ENCODE results near the gene KRTAP2-2. TPM values are rescaled to one million over a fixed set of nuclear protein-coding genes. Genes with fewer than 3 reads are reported as not detected.

The KRTAP2-2 gene
- total and polyA plus RNA-seq, 2 of the 4 experiments (the other 2 are of a cell fraction), result 0.17 TPM; not detected in 1

DNA sequence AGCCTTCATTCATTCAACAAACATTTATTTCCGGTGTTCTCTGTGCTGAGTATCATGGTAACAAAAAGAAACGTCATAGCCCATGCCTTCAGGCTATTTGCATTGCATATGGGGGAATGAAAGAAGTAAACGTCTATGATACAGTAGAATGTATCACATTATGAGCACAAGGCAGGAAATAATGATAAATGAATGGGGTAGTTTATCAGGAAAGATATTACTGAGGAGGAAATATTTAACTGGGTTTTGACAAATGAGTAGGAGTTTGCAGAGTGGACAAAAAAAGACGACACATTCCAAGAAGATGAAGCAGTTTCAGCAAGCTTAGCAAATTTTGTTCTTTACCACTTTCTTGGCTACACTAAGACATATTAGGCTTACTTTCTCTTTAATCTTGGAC, 27.6 kb upstream of the KRTAP2-2 start:
- ChIA-PET POLR2A (ENCODE audit: unreplicated experiment) (no interaction called here), CTCF (no interaction called here)
- Histone ChIP-seq H2BK20ac (ENCODE audit: low read depth, low read length) (peak overlapping the region; percentile 61; the same call in 1 of the 2 replicates), H3K4me2 (ENCODE audit: low read depth, low read length) (no peak overlapping the region), H3K14ac (replicated peaks; ENCODE audit: low read depth, low read length) (peak overlapping the region; percentile 37; the same call in 1 of the 2 replicates), H2AK9ac (replicated peaks; ENCODE audit: low read depth, low read length, poor library complexity) (no peak overlapping the region), H4K5ac (ENCODE audit: low read depth, low read length) (peak overlapping the region; percentile 95; the same call in 1 of the 2 replicates), H3K36me3 (ENCODE audit: control insufficient read depth, insufficient read depth, low read length) (no peaks in the 10 kb centered on the region), H3K23ac (ENCODE audit: low read depth, low read length) (no peak overlapping the region), H3K18ac (ENCODE audit: low read depth, low read length) (peak overlapping the region; percentile 98; the same call in 1 of the 2 replicates), H3K56ac (ENCODE audit: extremely low read depth, insufficient read depth, low read length) (no peak overlapping the region), H2BK120ac (ENCODE audit: low read depth, low read length) (peak overlapping the region; percentile 80), H3K27ac (ENCODE audit: insufficient read depth, low read length) (peak overlapping the region; percentile 35), H3K9ac (ENCODE audit: low read depth, low read length) (no peak overlapping the region), H3K27me3 (ENCODE audit: control insufficient read depth, insufficient read depth, low read length) (no peaks in the 10 kb centered on the region), H4K20me1 (ENCODE audit: insufficient read depth, low read length) (no peaks in the 10 kb centered on the region), H2AK5ac (ENCODE audit: low read depth, low read length) (no peak overlapping the region), H2BK5ac (ENCODE audit: low read depth, low read length, poor library complexity, severe bottlenecking) (peak overlapping the region; percentile 89), H3K79me1 (ENCODE audit: low read depth in 1 of 2, low read length in 2 of 2) (no peaks in the 10 kb centered on the region), H3K9me3 (ENCODE audit: control insufficient read depth, insufficient read depth, low read length) (no peaks in the 10 kb centered on the region), H4K8ac (ENCODE audit: low read depth in 2 of 2, low read length in 2 of 2) (peak overlapping the region; percentile 56 to 70; a peak in 2 of 4 replicates), H2AFZ (replicated peaks; ENCODE audit: low read length, poor library complexity) (no peak overlapping the region), H3K4me3 (ENCODE audit: insufficient read depth, low read depth, low read length) (no peak overlapping the region), H3K4ac (ENCODE audit: low read depth, low read length) (peak overlapping the region; percentile 77; the same call in 1 of the 2 replicates), H4K91ac (ENCODE audit: insufficient read depth, low read depth, low read length) (no peak overlapping the region), H3K9me1 (ENCODE audit: insufficient read depth, low read length) (no peaks in the 10 kb centered on the region; the same call in 1 of the 2 replicates), H2BK15ac (ENCODE audit: low read depth, low read length) (peak overlapping the region; percentile 70; the same call in 1 of the 3 replicates), H3K4me1 (ENCODE audit: control insufficient read depth, insufficient read depth, low read length) (no peaks in the 10 kb centered on the region; the same call in 1 of the 2 replicates)
- ATAC-seq (ENCODE audit: low read depth) (peak; percentile 31), DNase-seq (peak; percentile 35)
- TF ChIP-seq MAFK (IDR thresholded peaks at IDR 0.05; ENCODE audit: low read depth, low read length), result peak; percentile 78
- no peak for TF ChIP-seq CEBPB (IDR thresholded peaks at IDR 0.05; ENCODE audit: low read depth, low read length)
- in situ Hi-C loops (cut with MboI; ENCODE audit: low sequenced_read_pairs), result no loop called here
- dilution Hi-C loops (cut with HindIII; ENCODE audit: low sequenced_read_pairs, unreplicated experiment), result no loop called here
- intact Hi-C loops (cut with micrococcal nuclease), result no loop called here
- whole genome bisulfite sequencing, 2 experiments (ENCODE audit: extremely low coverage in 2 of 2, insufficient read length in 1 of 2), result no CpG with 5 or more reads among the region's 4 CpGs
- no TSS peak for BruUV-seq (replicated peaks)

Data from IMR-90 (cell line).